Activated effector memory CD4-positive, alpha-beta T cell treated with Interleukin-2 at 50 U/mL for 16 hours (primary cell): Measurements from ENCODE around the gene STRN3.
"Not testable (repeated sequence)": the region's sequence is repeated elsewhere in the genome, so short reads cannot be mapped to it uniquely, and the experiment has no call there.

Experiments used
- DNase-seq: peaks from one replicate; pipeline ENCODE4 v3.0.0-alpha.2; 2020

The STRN3 gene

GRCh38 chr14:31036552-31036951 is 10.4 kb upstream of the STRN3 start:
- DNase-seq: no peak

DNA sequence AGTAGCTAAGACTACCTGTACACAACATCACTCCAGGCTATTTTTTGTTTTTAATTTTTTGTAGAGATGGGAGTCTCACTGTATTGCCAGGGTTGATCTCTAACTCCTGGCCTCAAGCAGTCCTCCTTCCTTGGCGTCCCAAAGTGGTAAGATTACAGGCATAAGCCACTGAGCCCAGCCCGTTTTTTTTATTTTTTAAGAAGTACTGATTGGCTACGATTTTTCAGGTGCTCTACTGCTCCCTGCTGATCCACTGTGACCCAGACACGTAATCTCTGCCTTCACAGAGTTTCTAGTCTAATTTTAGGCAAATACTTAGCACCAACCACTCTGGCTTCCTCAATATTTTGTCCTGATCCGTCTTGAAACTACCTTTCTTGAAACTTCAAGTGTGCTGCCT is 4.3 kb upstream of the STRN3 start:
- no peak for DNase-seq

DNA sequence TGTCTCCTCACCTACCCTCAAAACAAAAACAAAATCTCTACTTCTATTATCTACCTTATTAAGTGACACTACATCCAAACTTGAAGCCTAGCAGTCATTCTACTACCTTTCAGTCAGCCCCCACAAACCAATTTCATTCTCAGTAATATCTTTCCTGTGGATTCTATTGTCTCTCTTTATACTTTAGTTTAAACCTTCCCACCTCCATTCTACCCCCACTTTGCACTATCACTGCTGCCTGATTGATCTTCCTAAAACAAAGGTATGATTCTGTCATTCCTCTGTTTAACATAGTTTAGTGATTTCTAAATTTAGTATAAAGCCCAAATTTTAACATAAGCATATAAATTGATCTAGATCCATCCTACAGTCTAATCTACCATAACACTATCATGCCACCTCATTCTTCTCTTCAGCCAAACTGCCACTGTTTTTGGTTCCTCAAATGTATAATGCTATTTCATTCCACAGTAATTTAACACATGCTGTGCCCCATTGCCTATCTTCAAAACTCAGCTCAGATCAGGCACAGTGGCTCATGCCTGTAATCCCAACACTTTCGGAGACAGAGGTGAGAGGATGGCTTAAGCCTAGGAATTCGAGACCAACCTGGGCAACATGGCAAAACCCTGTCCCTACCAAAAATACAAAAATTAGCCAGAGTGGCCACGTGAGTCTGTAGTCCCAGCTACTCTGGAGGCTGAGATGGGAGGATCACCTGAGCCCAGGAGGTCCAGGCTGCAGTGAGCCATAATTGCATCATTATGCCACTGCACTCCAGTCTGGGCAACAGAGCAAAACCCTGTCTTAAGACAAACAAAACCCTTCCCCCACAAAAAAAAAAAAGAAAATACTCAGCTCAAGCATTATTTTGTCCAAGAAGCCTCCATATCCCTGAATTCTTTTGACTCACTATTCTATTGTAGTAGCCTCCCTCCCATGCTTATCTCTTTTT is 3.1 kb upstream of the STRN3 start:
- no peak for DNase-seq

- no peak for DNase-seq
Observed at GRCh38 chr14:31027847-31028246, 1.7 kb upstream of the STRN3 start.

GRCh38 chr14:31026450-31027235 is 464 bp upstream of the STRN3 start:
- peak; percentile 85 for DNase-seq

DNA sequence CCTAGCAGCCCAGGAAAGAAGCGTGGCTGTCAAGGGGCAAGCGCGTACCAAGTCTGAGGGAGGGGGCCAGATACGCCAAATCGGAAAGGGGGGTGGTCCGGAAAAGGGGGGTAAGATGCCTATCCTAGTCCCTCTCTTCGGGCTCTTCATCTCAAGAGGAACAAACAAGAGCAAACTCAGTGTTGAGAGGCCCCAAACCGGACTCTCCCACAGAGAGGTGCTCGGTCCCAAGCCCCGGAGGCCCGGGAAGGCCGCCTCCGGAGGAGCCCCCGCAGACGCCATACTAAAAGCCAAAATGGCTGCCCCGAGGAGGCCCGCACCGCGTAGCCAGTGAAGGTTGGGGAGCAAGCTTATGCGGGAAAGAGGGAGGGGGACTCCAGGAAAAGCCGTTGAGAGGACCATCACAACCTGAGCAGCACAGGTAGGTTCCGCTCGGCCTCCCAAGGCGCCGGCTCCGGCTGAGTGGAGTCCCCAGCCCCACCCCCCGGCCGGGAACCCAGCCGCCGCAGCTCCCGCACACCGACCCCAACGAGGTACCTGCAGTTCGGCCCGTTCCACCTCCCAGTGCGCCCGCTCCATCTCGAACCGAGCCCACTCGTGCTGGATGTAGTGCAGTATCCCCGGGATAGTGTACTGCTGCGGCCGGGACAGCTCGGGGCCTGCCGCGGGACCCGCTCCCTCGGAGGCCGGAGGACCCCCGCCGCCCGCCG is 657 bp downstream of the STRN3 start, which contains the start of gene AP4S1:
TSS of gene AP4S1 (plus strand) at position 283 of the 710 bp plus-strand sequence. CDS start 40,548 bp downstream, outside the sequence.
- DNase-seq: peak; percentile 40

DNA sequence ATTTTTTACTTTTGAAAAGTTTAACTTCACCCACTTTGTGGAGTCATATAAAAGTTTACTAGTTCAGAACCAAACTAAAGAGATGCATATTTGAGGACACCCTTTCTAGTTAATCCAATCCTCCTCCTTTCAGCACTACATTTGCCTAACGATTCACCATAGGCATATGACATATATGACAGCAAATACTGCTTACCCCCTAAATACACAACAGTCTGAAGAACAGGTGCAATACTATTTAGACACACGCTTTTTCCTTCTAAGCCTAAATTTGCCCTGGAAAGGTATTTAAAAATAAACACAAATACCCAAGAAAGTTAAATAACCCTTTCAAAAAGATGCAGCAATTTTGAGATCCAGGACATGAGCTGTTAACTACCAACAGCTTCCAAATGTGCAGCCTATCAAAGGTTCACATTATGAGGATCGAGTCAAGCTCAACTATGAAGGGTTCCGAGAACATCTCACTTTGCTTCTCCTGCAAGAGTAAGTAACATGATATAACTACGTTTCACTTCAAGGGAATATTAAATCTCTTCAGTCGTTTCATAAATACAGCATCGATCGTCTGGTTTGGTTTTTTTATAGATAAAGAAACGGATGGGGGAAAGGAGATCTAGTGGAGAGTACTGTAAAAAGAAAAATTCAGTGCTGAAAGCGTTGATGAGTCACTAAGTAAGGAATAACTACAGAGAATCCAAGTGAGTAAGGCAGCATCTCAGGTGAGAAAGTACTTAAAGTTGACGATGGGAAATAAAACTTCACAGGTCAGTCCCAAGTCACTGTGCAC is 1.4 kb downstream of the STRN3 start:
- no peak for DNase-seq

GRCh38 chr14:31024010-31024480 is 2.1 kb downstream of the STRN3 start:
- DNase-seq: no peak

GRCh38 chr14:31022386-31022785 is 3.8 kb downstream of the STRN3 start:
- no peak for DNase-seq

GRCh38 chr14:31021576-31021949 is 4.6 kb downstream of the STRN3 start:
- no peak for DNase-seq

- DNase-seq: no peak
Observed at GRCh38 chr14:31020834-31021575, 5.2 kb downstream of the STRN3 start.

GRCh38 chr14:31018057-31018645 is 8.0 kb downstream of the STRN3 start:
- no peak for DNase-seq

DNA sequence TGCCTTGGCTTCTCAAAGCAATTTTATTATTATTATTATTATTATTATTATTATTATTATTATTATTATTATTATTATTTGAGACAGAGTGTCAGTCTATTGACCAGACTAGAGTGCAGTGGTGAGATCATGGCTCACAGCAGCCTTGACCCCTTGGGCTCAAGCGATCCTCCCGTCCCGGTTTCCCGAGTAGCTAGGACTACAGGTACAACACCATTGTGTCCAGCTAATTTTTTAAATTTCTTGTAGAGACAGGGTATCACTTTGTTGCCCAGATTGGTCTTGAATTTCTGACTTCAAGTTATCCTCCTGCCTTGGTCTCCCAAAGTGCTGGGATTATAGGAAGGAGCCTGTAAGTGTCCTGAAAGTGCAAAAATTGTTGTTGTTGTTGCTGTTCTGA is 12.3 kb downstream of the STRN3 start:
- no peak for DNase-seq

GRCh38 chr14:31010935-31011334 is 15.2 kb downstream of the STRN3 start:
- DNase-seq: no peak

DNA sequence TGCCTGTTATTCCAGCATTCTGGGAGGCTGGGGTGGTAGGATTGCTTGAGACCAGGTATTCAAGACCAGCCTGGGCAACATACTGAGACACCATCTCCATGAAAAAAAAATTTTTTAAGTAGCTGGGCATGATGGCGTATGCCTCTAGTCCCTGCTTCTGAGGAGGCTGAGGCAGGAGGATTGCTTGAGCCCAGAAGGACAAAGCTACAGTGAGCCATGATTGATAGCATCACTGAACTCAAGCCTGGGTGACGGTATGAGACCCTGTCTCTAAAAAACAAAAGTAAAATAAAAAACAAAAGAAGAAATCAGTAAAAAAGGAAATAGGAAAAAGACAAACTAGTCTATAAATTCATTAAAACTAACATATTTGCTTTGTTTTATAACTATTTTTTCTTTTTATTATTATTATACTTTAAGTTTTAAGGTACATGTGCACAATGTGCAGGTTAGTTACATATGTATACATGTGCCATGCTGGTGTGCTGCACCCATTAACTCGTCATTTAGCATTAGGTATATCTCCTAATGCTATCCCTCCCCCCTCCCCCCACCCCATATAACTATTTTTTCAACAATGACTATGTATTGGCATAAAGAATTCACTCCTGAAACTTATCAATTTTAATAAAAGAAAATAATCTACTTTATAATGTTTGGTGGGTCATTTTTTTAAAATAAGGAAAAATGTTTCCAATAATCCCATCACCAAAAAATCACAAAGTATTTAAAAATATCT is 16.2 kb downstream of the STRN3 start:
- DNase-seq: no peak

GRCh38 chr14:31006703-31007102 is 19.5 kb downstream of the STRN3 start:
- DNase-seq: no peak

GRCh38 chr14:31004007-31004406 is 22.2 kb downstream of the STRN3 start:
- DNase-seq: not testable (repeated sequence)

DNA sequence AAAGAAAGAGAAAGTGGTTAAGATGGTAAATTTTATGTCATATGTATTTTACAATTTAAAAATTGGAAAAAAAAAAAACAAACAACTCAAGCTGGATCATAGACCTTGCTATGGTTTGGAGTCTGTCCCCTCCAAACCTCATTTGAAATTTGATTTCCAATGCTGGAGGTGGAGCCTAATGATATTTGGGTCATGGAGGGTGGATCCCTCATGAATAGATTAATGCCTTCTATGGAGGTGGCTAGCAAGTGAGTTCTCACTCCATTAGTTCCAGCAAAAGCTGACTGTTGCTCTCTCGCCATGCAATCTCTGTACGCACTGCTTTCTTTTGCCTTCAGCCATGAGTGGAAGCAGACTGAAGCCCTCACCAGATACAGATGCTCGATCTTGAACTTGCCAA is 22.9 kb downstream of the STRN3 start:
- no peak for DNase-seq

DNA sequence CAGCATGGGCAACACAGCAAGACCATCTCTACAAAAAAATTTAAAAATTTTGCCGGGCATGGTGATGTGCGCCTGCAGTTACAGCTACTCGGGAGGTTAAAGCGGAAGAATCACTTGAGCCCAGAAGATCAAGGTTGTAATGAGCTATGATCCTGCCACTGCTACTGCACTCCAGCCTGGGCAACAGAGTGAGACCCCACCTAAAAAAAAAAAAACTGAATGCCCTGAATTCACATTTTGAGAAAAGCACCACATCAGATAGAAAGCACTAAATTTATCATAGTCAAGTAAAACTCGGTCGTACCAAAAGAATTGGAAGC is 24.9 kb downstream of the STRN3 start:
- DNase-seq: no peak

DNA sequence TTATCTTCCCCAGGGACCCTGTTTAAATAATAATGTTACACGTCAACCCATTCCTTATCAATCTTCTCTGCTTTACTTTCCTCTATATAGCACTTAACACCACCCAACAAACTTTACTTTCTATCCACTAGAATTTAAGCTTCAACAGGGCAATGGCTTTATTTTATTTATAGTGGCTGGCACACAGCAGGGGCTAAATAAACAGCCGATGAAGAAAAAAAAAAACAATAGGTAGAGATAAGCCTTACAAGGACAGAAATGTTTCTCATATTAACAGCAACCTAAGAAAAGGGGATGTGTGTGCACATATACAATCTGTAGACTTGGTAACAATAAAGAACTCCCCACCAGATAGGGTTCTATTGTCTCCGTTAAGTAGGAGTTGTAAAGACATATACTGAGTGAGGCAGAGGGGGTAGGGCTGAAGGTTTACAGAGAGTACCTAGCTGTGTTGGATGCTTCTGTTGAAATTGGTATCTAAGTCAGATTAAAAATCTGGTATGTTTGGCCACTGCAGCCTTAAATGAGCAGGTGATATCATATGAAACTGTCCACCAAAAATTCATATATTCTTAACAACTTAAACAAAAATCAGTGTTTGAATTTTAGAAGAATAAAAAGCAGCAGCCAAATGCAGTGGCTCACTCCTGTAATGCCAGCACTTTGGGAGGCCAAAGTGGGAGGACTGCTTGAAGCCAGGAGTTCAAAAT is 25.4 kb downstream of the STRN3 start:
- no peak for DNase-seq
